AML-193 (cell line): ENCODE measurements around the gene SOCS4.
A peak's percentile ranks its signal among the peaks of the same experiment; 100 is the strongest.
"Not testable (repeated sequence)": the region's sequence is repeated elsewhere in the genome, so short reads cannot be mapped to it uniquely, and the experiment has no call there.

Experiments used
- DNase-seq, 2 experiments: peaks; one replicate each; lab custom pipeline; 2025; lab: John Stamatoyannopoulos, UW

SOCS4 gene, protein sequence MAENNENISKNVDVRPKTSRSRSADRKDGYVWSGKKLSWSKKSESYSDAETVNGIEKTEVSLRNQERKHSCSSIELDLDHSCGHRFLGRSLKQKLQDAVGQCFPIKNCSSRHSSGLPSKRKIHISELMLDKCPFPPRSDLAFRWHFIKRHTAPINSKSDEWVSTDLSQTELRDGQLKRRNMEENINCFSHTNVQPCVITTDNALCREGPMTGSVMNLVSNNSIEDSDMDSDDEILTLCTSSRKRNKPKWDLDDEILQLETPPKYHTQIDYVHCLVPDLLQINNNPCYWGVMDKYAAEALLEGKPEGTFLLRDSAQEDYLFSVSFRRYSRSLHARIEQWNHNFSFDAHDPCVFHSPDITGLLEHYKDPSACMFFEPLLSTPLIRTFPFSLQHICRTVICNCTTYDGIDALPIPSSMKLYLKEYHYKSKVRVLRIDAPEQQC

DNA sequence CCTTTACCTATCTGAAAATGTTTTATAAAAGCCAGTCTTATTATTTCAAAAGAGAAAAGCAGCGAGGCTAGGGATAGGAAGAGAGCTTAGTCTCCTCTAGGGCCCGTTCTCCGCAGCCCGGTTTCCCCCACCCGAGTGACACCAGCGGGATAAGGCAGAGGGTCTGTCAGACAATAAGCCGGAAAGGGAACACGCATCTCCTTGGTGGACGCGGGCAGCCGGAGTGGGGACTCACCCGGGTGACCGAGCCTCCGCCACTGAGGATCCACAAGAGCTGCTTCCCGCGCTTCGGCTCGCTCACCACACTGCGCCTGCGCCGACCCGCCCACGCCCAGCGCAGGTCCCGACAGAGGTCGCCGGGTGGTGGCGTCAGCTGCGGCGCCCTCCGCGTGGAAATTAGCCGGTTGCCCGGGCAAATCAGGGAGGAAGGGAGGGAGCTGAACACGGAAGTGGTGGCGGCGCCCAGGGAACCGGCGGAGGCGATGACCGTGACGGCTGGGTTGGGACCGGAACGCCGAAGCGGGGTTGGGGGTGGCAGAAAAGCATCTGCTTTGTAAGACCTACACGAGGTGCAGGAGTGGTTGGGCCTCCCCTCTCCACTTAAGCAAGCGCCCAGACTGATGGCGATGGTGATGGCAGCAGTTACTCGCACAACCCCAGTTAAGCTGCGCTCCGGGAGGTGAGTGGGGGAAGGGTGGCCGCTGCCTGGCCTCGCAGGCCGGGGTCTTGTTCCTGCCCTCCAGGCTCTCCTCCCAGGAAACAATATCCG lies at the start of gene SOCS4, which contains the start of gene WDHD1:
Gene SOCS4 (plus strand): TSS at position 444 of the 769 bp plus-strand sequence. CDS start 15,806 bp downstream, outside the sequence.
Gene WDHD1 (minus strand): TSS at position 307 of the 769 bp plus-strand sequence. CDS start 312 bp downstream, outside the sequence.
- DNase-seq = peak; percentile 84 to 87

DNA sequence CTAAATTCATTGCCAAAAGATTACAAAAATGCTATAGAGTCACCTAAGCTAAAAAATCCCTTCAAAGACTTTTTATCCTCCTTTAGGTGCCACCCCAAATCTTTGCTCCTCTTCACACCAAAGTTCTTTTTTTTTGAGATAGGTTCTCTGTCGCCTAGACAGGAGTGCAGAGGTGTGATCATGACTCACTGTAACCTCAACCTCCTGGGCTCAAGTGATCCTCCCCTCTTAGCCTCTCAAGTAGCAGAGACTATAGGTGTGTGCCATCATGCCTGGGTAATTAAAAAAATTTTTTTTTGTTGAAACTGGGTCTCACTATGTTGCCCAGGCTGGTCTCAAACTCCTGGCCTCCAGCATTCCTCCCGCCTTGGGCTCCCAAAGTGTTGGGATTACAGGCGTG lies 48.0 kb upstream of the SOCS4 start:
- DNase-seq = no peak

DNA sequence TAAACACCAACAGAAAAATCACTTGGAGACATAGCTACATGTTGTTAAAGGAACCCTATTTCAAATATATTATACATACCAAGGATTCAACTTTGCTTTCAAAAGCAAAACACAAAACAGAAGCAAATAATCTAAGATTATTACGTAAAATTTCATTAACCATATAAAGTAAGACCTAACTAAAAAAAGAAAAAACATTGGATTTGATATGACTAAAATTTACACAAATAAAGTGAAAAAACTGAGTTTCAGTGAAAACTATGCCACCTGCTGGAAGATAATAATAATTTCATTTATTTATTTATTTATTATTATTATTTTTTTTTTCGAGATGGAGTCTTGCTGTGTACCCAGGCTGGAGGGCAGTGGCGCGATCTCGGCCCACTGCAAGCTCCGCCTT lies 45.3 kb upstream of the SOCS4 start:
- peak; percentile 27 to 43 for DNase-seq

DNA sequence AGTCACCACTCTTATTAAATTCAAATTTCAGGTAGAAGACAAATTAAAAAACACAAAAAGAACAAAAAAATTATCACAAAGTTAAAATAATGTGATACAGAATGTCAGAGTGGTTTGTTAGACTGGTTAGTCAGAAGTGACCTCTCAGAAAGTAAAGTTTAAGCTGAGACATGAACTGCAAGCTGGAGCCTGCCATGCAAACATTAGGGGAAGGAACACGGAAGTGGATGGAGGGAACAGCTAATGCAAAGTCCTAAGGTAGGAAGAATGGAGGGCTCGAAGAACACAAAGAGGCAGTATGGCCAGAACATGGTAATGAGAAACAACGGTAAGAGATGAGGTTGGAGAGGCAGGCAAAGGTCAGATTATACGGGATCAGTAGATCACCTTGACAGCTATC lies 41.9 kb upstream of the SOCS4 start:
- no peak for DNase-seq

DNA sequence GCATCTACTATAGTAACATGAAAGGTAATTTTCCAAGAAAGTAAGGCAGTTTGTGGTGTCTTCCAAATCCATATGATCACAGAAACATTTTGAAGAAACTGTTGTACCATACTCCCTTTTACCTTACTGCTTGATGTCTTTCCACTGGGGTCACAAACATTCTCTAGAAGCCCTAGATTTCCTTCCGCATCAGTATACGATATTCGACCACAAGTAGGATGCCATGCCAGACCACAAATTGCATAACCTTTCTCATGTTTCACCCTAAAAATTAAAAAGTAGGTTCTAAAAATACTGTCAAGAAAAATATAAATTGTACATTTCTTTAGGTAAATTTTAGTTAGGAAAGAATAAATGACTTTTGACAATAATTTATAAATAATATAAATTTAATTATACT lies 26.7 kb upstream of the SOCS4 start:
- DNase-seq = peak; percentile 80 to 85

DNA sequence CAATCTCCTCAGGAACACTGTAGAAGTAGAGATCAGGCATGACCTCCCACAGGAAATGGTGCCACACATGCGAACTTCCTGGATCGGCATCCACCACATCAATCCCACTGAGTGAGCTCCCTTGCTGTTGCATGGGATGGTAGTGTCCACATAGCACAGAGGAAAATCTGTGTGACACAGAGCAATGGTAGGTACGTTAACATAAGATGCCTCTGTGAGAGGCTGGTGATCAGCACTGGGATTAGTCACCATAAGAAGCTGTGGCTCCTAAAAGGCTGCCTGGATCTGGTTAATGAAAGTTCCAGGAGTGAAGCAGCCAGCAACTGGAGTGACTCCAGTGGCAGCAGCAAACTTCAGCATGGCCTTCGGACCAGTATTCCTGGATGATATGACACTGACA lies 22.0 kb upstream of the SOCS4 start:
- DNase-seq = no peak

DNA sequence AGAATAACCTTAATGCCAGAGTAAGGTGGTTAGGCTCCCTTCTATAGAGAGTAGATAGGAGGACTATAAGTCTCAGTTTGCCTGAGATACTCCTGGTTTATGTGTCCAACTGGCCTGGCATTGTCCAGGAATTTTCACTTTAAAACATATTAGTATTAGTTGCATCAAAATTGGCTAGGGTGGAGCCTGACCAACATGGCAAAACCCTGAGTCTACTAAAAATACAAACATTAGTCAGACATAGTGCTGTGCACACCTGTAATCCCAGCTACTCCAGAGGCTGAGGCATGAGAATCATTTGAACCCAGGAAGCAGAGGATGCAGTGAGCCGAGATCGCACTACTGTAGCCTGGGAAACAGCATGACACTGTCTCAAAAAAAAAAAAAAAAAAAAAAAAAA lies 12.0 kb upstream of the SOCS4 start:
- DNase-seq = no peak

DNA sequence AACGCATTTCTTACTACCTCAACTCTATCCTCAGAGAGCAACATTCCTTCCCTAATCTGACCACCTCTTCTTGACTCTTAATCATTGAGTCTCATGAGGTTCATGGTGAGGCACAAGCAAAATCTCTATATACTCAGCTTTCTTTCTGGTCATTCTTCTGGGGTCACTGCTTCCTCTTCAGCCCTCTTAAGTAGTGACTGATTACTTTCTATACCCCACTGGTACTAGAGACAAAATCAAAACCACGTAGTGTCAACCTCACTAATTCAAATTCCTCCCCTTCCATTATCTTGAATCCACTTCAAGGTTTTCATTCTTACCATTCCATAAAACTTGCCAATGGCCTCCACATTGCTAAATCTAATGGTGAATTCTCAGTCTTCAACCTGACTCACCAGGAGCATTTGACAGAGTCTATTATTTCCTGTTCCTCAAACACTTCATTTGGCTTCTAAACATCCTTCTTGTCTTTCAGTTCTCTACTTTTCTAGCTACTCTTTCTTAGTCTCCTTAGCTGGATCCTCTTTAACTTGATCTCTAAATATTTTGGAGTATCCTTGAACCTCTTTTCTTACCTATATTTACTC lies 7.0 kb upstream of the SOCS4 start:
- peak; percentile 13 to 20 for DNase-seq

DNA sequence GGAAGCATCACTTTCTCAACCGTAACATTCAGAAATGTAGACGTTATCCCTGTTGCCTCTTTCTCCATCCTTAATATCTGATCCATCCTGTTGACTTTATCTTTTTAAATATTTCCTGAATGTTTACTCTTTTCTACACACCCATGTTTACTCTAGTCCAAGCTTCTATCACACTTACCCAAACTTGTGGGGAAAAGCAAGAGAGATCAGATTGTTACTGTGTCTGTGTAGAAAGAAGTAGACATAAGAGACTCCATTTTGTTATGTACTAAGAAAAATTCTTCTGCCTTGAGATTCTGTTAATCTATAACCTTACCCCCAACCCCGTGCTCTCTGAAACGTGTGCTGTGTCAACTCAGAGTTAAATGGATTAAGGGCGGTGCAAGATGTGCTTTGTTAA lies 2.7 kb upstream of the SOCS4 start:
- not testable (repeated sequence) for DNase-seq

DNA sequence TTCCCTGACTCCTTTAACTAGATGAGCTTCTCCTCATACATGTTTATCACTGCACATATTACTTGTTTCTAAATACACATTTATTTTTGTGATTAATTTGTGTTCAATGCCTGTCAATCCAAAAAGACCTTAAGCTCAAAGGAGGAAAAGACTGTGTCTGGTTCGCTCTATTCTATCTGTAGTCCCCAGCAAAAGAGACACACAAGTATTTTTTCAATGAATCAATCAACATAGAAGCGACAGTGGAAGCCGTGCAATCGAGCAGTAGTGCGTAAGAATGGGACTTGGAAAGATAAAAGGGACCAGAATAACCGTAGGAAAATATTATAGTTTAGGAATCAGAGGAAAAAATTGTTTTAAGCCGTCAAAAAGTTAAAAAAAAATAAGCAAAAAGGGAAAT lies 1.1 kb upstream of the SOCS4 start:
- no peak for DNase-seq

DNA sequence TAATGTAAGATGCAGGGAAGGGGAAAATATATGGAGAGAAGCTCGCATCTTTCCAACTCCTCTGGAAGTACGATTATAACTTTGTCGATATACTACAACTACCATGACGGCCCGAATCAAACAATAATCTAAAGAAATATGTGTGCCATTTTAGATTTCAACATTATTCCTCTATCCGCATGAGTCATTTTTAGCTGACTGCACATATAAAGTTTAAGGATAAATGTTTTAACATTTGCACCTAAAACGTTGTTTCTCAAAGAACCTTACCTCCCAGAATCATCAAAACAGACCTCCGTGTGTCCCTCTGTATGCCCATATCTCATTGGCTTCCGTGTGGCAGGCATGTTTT lies 619 bp upstream of the SOCS4 start:
- no peak for DNase-seq

DNA sequence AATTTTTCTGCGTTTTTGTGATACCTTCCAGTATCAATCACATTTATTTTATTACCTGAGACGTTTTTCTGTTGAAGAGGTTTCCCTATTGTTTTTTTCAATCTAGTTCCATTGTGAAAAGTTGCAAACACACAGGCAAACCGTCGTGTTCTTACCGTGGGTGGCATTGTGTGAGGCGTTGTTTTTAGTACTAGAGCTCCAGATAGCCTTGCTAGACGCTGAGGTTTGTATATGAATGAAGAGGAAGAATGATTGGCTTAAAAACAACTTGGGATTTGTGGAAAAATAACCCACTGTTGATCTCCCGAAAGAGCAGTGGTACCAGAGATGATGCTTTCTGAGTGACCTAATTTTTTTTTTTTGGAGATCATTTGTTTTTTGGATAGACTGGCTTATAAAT lies 1.0 kb downstream of the SOCS4 start:
- no peak for DNase-seq

DNA sequence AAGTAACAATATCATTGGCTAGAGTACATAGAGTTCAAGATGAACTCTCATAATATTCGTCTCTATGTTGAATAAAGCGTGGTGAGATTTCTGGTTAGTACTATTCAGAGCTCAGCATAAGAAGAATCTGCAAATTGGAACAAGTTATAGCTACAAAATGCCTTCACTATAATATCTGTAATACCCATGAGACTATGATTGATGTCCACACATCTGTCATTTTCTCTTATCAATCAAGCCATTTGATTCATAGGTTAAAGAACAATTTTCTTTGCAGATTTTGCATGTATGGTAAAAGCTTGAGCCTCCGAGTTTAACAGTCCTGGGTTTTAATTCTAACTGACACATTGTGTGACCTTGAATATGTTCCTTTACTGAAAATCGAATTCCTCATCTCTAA lies 1.4 kb downstream of the SOCS4 start:
- no peak for DNase-seq

DNA sequence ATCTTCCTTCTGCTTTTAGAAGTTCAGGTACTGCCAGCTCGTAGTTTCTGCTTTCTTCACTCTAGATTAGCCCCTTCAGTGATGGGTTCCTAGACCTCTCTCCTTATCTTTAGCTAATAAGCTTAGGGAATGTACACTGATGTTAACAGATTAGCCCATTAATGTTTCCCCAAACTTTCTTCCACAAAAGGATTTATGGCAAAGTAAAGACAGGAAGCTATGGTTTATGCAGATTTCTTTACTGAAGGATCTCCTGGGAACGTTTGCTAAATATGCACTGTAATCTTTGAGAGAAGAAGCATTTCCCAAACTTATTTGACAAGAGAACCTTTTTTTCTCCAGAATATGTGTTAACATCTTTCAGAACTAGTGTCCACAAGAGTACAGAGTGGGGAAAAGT lies 4.2 kb downstream of the SOCS4 start:
- peak in 1 of 2 experiments; percentile 13 for DNase-seq

DNA sequence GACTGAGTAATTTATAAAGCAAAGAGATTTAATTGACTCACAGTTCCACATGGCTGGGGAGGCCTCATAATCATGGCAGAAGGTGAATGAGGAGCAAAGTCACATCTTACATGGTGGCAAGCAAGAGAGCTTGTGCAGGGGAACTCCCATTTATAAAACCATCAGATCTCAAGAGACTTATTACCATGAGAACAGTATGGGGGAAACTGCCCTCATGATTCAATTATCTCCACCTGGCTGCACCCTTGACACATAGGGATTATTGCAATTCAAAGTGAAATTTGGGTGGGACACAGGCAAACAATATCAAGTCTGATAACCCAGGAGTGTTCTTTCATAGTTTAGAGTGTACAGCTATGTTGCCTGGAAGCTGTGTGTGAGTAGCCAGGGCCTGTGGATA lies 11.0 kb downstream of the SOCS4 start:
- DNase-seq = not testable (repeated sequence)

DNA sequence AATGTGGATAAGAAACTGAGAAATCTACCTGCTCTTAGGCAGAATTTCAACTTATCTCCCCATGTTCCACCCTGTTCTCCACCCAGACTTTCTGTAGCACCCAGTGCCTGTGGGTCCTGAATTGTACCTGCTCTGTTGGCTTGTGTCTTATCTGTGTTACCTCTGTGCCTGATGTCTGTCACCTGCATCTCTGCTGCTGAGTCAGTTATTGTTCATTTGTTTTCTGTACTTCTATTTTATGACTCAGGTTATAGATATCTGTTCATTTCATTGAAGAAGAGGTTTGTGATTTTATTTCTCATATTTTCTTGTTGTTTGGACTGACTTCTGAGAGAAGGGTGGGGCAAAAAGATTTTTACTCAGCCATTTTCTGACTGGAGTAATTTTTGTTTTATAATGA lies 11.7 kb downstream of the SOCS4 start:
- DNase-seq = no peak

DNA sequence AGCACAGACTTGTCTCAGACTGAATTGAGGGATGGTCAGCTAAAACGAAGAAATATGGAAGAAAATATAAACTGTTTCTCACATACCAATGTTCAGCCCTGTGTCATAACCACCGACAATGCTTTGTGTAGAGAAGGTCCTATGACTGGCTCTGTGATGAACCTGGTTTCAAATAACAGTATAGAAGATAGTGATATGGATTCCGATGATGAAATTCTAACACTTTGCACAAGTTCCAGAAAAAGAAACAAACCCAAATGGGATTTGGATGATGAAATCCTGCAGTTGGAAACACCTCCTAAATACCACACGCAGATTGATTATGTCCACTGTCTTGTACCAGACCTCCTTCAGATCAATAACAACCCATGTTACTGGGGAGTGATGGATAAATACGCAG lies 16.5 kb downstream of the SOCS4 start:
- no peak for DNase-seq

DNA sequence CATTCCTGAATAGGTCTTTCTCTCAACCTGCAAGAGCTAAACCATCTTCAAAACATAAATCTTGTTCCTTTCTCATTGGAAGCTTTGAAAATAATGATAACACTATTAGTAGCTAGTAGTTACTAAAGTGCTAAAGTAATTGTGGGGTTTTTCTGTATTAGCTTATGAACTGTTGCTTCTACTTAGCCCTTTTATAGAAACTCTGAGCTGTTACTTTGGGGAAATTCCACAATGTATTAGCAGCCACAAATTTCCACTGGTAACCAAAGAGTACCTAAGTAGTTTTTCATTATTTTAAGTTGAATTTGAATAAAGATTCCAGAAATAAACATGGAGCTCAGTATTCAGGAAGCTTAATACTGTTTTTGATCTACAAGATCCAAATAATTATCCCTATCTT lies 18.1 kb downstream of the SOCS4 start:
- DNase-seq = no peak

DNA sequence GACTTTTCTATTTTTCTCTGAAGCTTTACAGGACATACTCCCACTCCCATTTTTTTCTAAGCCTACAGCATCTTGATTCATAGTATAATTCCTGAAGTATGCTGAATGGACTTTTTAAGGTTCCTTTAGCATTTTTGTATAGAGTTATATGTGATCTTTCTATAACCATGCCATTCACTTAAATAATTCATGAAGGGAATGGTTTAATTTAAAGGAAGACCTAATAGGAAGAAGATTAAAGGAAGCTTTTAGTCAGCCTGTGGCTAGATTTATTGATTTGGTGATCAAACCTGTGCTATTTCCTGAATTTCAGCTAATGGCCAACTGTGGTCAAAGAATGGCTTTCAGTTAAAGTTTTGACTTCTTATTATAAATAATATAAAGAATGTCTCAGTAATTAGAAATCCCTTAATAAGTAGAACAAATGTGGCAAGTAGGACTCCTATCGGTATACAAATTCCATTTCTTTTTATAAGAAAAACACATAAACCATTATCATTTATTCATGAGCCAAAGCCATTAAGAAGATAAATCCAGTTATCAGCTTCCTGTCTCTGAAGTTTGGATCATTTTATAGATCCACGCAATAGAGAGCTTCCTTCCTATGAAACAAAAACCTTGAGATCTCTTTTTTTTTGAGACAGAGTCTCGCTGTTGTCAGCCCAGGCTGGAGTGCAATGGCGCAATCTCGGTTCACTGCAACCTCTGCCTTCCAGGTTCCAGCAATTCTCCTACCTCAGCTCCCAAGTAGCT lies 20.4 kb downstream of the SOCS4 start:
- no peak for DNase-seq

DNA sequence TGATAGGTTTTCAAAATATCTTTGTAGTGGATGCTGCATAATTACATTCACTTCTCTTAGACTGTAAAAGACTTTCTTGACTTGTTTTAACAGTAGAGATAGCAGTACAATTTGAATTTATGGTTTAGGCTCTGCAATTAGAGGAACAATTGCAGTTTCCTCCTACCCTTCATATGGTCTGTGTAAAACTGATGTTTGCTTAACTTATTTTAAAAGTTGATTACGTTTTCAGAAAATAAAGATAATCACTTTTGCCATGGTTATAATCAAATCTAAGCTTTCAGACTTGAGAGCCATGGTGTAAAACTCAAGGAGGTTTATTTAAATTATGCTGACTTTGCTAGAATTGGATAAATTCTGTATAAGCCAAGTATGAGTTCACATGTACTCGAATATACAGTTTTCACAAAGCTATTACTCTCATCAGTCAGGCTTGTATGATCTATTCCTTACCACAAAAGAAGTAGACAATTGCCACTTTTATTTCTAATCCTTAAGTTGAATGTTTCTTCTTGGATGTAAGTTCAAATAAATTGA lies 21.9 kb downstream of the SOCS4 start:
- DNase-seq = no peak

DNA sequence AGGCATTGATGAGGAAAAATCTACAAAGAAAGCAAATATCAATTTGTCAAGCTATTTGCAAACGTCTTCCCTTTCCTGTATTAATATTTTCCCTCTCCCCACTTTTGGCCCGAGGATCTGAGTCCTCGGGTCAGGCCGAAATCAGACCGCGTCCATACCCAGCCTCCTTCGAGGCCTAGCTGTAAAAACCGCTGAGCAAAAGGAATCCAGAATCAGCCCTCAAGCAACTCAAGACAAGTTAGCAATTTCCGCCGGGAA lies 24.1 kb downstream of the SOCS4 start:
- no peak for DNase-seq
